LHCN-M2 (cell line): ENCODE data around the gene ANTXR1. TPM values are rescaled to one million over a fixed set of nuclear protein-coding genes. Genes with fewer than 3 reads are reported as not detected.
A peak's percentile ranks its signal among the peaks of the same experiment; 100 is the strongest.

Source experiments
- DNase-seq: peaks from one replicate; pipeline ENCODE4 v3.0.0-alpha.2; 2012; ENCODE audit warnings: low read depth
- polyA plus RNA-seq: library from polyadenylated mRNA; unstranded; fragments of >200 nt; gene quantifications from one replicate; pipeline ENCODE4 v1.2.1, GENCODE V29; 2012; ENCODE audit warnings: missing spikeins
- total RNA-seq: library from RNA; depleted of rRNA; stranded (reverse); fragments of >200 nt; gene quantifications from 2 replicates; pipeline ENCODE4 v1.2.3, GENCODE V29; 2014; rRNA removed

Gene ANTXR1
- total RNA-seq, result 181 and 209 TPM in 2 replicates
- 230 TPM for polyA plus RNA-seq

DNA sequence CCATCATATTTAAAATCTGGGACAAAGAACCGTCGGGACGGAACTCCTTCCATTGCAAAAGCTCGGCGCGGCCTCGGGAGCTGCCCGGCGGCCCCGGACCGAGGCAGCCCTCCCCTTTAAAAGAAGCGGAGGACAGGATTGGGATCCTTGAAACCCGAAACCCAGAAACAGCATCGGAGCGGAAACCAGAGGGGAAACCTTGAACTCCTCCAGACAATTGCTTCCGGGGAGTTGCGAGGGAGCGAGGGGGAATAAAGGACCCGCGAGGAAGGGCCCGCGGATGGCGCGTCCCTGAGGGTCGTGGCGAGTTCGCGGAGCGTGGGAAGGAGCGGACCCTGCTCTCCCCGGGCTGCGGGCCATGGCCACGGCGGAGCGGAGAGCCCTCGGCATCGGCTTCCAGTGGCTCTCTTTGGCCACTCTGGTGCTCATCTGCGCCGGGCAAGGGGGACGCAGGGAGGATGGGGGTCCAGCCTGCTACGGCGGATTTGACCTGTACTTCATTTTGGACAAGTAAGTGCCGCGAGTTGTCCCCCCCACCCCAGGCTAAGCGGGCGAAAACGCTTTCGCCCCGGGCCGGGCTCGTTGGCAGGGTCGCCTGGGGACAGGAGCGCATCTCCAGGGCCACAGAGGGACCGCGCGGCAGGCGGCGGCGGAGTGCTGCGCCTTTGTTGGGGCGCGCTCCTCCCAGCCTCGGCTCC lies at the start of gene ANTXR1:
TSS of gene ANTXR1 (plus strand) at position 38 of the 698 bp plus-strand sequence. CDS start at position 359, 321 bp downstream.
- peak; percentile 86 for DNase-seq

GRCh38 chr2:68964282-68964681 lies 48.7 kb upstream of the ANTXR1 start:
- DNase-seq, result no peak

DNA sequence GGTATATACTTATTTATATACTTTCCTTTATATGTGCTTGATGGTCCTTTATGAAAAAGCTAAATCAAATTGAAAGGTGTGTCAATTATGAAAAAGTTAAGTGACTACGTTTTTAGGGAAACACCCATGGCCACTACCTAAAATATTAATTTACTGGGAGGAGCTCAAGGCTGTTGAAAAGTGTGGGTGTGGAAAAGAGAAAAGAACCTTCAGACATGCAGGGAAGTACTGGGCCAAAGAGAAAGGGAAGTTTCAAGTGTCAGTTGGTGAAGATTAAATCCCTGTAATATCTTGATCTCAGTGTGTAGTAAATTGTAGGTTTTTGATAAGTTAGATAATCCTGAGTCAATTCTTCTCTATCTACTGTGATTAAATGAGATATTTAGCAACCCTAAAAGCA lies 44.8 kb upstream of the ANTXR1 start:
- DNase-seq, result no peak

GRCh38 chr2:68969736-68970490 lies 43.1 kb upstream of the ANTXR1 start:
- no peak for DNase-seq

DNA sequence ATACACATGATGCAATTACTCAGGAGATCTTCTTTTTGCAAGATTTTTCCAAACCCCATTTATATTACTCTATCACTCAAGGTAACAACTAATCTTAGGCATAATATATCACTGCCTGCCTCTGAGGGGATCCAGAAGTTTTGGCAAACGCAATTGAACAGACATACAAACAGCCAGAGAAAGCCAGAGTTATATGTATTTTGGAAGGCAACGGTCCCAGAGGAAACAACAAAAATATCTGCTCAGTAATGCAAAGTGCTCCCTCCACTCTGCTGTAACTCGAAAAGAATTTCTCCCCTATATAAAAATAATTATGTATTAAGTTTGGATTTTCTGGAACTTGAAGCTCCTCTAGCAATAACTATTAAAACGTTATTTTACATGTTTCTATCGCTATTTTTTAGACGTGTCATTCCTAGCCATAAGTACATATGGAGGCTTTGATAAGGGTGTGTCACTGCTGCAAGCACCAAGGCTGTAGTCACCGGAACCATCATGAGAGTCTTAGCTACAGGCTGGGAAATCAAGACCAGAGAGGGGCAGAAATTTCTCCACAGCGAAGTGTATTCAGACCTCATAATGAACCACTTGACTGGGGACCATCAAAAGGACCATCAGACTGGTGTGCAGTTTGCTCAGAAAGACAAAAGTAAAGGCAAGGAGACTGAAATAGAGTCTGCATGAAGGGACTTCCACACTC lies 42.3 kb upstream of the ANTXR1 start:
- no peak for DNase-seq

- DNase-seq, result peak; percentile 96
These were observed 41.3 kb upstream of the ANTXR1 start for GRCh38 chr2:68971591-68972231.

DNA sequence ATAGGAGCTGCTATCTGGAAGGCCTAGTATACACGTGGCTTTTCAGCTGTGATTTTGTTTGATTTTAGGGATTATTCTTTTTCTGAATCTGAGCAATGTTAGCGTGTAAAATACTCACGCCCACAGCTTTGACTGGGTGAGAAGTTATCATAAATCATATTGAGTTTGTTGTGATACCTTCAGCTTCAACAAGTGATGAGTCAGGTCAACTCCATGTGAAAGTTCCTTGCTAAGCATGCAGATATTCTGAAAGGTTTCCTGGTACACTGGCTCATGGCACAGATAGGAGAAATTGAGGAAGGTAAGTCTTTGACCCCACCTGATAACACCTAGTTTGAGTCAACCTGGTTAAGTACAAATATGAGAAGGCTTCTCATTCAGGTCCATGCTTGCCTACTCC lies 38.7 kb upstream of the ANTXR1 start, which contains the start of gene GKN1:
TSS of gene GKN1 (plus strand) at position 386 of the 400 bp plus-strand sequence. CDS start 42 bp downstream, outside the sequence.
- DNase-seq, result no peak

- no peak for DNase-seq
These were observed 37.9 kb upstream of the ANTXR1 start for GRCh38 chr2:68974946-68975665.

- DNase-seq, result no peak
These were observed 37.1 kb upstream of the ANTXR1 start for GRCh38 chr2:68975844-68976243.

DNA sequence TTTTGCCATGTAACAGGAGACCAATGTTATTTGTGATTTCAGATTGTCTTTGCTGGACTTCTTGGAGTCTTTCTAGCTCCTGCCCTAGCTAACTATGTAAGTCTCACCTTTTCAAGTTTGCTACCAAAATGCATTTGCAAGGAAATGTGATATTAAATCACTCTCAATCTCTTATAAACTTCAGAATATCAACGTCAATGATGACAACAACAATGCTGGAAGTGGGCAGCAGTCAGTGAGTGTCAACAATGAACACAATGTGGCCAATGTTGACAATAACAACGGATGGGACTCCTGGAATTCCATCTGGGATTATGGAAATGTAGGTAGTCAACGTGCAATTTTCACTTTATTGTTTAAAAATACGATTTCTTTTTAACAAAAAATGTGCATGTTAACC lies 35.5 kb upstream of the ANTXR1 start:
- no peak for DNase-seq

GRCh38 chr2:68978098-68978497 lies 34.9 kb upstream of the ANTXR1 start:
- no peak for DNase-seq

GRCh38 chr2:68980956-68981355 lies 32.0 kb upstream of the ANTXR1 start:
- DNase-seq, result no peak

DNA sequence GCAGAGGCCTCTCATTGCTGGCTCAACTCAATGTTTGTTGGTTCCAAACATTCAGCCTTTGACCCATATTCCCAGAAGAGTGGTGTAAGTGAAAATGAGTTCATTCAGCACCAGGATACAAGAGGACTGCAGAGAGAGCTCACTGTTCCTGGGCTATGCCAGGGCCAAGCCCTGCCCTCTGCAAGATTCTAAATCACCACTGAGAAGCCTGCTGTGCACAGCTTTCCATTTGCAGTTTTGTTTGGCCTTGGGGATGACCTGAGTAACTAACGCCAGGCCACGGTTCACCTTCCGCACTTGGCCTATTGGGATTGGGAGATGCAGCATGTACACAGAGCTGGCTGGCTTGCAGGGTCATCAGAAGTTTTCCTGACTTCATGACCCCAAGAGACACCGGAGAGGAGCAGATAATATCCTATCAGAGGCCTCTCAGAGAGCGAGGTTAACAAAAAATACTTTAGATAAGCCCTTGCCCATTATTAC lies 25.9 kb upstream of the ANTXR1 start:
- DNase-seq, result no peak

DNA sequence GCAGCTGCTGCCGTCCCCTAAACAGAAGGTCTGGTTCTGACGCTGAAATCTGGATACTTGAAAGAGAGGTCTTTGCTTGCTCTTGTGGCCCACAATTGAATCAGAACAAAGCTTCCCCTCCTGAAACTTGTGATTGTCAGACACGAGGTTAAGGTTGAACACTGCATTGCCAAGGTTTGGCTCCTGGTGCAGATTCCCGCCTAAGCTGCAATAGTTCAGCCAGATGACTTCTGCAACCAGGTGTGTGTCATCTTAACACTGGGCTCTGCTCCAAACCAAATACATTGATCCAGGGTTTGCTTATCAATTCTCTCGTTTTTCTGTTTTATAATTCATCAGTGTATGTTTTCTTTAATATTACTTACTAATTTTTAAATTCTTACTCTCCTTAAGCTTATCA lies 23.9 kb upstream of the ANTXR1 start:
- no peak for DNase-seq

GRCh38 chr2:68992341-68992740 lies 20.6 kb upstream of the ANTXR1 start:
- no peak for DNase-seq

GRCh38 chr2:68992933-68993332 lies 20.0 kb upstream of the ANTXR1 start:
- DNase-seq, result no peak

DNA sequence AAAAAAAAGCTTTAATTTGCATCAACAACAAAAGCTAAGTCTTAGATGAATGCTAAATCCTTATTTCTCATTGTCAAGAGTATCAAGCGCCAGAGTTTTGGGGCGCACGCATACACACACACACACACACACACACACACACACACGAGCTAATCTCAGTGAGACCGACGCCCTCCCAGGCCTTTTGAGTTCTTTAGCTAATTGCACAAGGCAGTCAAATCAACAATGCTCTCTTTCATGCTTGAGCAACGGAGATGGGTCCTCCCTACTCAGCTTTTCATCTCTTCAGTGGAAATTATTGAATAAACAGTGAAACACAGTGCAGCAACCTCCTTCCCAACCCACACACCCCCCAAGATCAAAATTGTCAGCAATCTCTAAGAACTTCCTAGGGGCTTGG lies 19.3 kb upstream of the ANTXR1 start:
- no peak for DNase-seq

DNA sequence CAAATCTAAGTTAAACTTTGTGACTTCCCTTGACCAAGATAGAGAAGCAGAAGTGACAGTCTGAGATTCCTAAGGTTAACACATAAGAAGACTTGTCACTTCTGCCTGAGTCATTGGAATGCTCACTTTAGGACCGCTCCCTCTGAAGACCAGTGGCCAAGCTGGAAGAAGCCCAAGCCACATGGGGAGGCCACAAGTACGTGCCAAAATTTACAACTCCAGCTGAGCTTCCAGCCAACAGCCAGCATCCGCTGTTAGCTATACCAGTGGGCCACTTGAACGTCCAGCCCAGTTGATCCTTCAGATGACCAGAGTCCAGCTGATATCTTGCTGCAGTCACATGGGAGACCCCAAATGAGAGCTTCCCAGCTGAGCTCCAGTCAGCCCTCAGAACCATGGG lies 18.1 kb upstream of the ANTXR1 start:
- peak; percentile 83 for DNase-seq

GRCh38 chr2:68995916-68996315 lies 17.1 kb upstream of the ANTXR1 start:
- DNase-seq, result no peak

- DNase-seq, result no peak
These were observed 15.6 kb upstream of the ANTXR1 start for GRCh38 chr2:68997401-68997800.

- no peak for DNase-seq
These were observed 11.1 kb upstream of the ANTXR1 start for GRCh38 chr2:69001879-69002278.
